Activated naive CD4-positive, alpha-beta T cell treated with anti-CD3 and anti-CD28 coated beads, Interleukin-2, amount 50 U/mL, for 24 hours (primary cell): ENCODE measurements around the gene ECD.
"Not testable (repeated sequence)": the region's sequence is repeated elsewhere in the genome, so short reads cannot be mapped to it uniquely, and the experiment has no call there.

Source experiments
- H3K27ac Mint-ChIP-seq: one replicate; pipeline ENCODE4 v1.8.0; 2021; ENCODE audit warnings: mild to moderate bottlenecking, mixed read lengths
- H3K27me3 Mint-ChIP-seq: one replicate; pipeline ENCODE4 v1.8.0; 2021; ENCODE audit warnings: mixed read lengths
- H3K36me3 Mint-ChIP-seq: one replicate; pipeline ENCODE4 v1.8.0; 2021; ENCODE audit warnings: mixed read lengths
- H3K4me1 Mint-ChIP-seq: one replicate; pipeline ENCODE4 v1.8.0; 2021; ENCODE audit warnings: mixed read lengths
- H3K4me3 Mint-ChIP-seq: one replicate; pipeline ENCODE4 v1.8.0; 2021; ENCODE audit warnings: mild to moderate bottlenecking, mixed read lengths
- H3K9me3 Mint-ChIP-seq: one replicate; pipeline ENCODE4 v1.8.0; 2021; ENCODE audit warnings: mixed read lengths

ECD gene

DNA sequence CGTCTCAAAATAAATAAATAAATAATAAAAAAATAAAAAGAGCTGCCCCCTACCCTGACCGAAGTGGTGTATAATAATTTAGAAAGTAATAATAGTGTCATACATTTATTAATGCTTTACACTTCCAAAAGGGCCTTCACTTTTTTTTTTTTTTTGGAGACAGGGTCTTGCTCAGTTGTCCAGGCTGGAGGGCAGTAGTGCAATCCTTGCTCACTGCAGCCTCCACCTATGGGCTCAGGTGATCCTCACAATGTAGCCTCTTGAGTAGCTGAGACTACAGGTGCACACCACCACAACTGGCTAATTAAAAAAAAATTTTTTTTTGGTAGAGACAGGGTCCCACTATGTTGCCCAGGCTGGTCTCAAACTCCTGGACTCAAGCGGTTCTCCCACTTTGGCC is 1.5 kb upstream of the ECD start:
- Mint-ChIP-seq H3K36me3 (peaks cover 8% of the 10 kb centered on the region), H3K9me3 (no peaks in the 10 kb centered on the region), H3K4me3 (peak overlapping the region; percentile 19), H3K27me3 (no peaks in the 10 kb centered on the region), H3K27ac (no peak overlapping the region), H3K4me1 (peaks cover 36% of the 10 kb centered on the region)

DNA sequence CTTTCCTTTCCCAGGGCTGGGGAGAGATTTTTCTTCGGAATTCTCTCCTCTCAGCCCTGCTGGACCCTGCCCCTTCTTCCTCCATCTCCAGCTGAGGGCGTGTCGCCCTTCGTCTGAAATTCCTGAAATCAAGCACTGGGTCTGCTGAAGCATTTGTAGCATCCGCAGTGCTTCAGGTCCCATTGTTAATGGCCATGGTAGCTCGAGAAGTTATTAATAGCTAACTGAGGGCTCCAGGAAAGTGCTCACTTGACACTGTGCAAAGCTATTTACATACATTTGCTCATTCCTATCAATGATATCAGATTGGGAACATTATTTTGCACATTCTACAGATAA is 626 bp upstream of the ECD start:
- H3K9me3 Mint-ChIP-seq, result no peaks in the 10 kb centered on the region
- peaks cover 42% of the 10 kb centered on the region for H3K4me1 Mint-ChIP-seq
- H3K27ac Mint-ChIP-seq, result peak overlapping the region; percentile 92
- peak overlapping the region; percentile 98 for H3K4me3 Mint-ChIP-seq
- H3K27me3 Mint-ChIP-seq, result no peaks in the 10 kb centered on the region
- H3K36me3 Mint-ChIP-seq, result peaks cover 12% of the 10 kb centered on the region

DNA sequence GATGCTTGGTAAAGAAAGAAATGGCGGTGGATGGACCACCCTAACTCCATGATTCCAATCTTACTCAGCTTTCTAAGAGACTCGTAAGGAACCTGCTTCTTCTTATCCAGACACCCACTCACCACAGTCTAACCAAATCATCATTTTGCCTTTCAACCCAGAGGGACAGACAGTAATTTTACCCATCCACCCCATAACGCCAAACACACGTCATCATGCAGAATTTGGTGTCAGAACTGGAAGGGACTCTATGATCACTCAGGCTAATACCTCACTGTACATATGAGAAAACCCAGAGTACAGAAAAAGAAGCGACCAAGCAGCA is 388 bp downstream of the ECD start:
- no peaks in the 10 kb centered on the region for H3K27me3 Mint-ChIP-seq
- H3K4me1 Mint-ChIP-seq, result peaks cover 51% of the 10 kb centered on the region
- peak overlapping the region; percentile 99 for H3K27ac Mint-ChIP-seq
- no peaks in the 10 kb centered on the region for H3K9me3 Mint-ChIP-seq
- peak overlapping the region; percentile 98 for H3K4me3 Mint-ChIP-seq
- H3K36me3 Mint-ChIP-seq, result peaks cover 12% of the 10 kb centered on the region

- Mint-ChIP-seq H3K27me3 (no peaks in the 10 kb centered on the region), H3K9me3 (no peaks in the 10 kb centered on the region), H3K36me3 (peaks cover 12% of the 10 kb centered on the region), H3K4me1 (peaks cover 55% of the 10 kb centered on the region), H3K27ac (peak overlapping the region; percentile 99), H3K4me3 (peak overlapping the region; percentile 98)
Measured at GRCh38 chr10:73166972-73167371, 836 bp downstream of the ECD start.

GRCh38 chr10:73163096-73163495 is 4.7 kb downstream of the ECD start:
- Mint-ChIP-seq H3K27me3 (no peaks in the 10 kb centered on the region), H3K4me1 (peaks cover 72% of the 10 kb centered on the region), H3K36me3 (peaks cover 17% of the 10 kb centered on the region), H3K27ac (peak overlapping the region; percentile 87), H3K9me3 (no peaks in the 10 kb centered on the region), H3K4me3 (no peak overlapping the region)

DNA sequence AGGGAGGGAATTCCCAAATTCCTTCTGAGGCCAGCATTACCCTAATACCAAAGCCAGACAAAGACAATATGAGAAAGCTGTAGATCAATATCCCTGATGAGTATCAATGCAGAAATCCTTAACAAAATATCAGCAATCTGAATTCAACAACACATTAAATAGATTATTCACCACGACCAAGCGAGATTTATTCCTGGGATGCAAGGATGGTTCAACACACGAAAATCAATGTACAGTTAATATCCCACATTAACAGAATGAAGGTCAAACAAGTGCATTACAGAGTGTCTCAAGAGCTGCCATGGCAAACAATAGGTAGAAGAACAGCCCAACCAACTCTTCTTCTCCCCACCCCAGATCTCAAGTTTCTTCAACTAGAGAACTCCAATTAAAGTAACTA is 6.1 kb downstream of the ECD start:
- peaks cover 59% of the 10 kb centered on the region for H3K4me1 Mint-ChIP-seq
- H3K36me3 Mint-ChIP-seq, result peaks cover 15% of the 10 kb centered on the region
- H3K4me3 Mint-ChIP-seq, result peak overlapping the region; percentile 31
- H3K9me3 Mint-ChIP-seq, result no peaks in the 10 kb centered on the region
- H3K27ac Mint-ChIP-seq, result no peak overlapping the region
- H3K27me3 Mint-ChIP-seq, result no peaks in the 10 kb centered on the region

DNA sequence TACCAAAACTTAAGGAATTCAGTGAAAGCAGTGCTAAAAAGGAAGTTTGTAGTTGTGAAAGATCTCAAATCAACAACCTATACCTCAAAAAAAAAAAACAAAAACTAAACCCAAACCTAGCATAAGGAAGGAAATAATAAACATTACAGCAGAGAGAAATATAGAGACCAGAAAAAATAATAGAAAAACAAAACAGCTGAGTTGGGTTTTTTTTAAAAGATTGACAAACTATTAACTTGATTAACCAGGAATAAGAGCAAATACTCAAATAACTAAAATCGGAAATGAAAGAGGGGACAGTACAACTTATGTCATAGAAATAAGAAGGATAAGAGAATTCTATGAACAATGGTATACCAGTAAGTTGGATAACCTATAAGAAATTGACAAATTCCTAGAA is 6.7 kb downstream of the ECD start:
- Mint-ChIP-seq H3K4me3 (peak overlapping the region; percentile 40), H3K27ac (peak overlapping the region; percentile 80), H3K27me3 (no peaks in the 10 kb centered on the region), H3K4me1 (peaks cover 56% of the 10 kb centered on the region), H3K36me3 (peaks cover 15% of the 10 kb centered on the region), H3K9me3 (no peaks in the 10 kb centered on the region)

DNA sequence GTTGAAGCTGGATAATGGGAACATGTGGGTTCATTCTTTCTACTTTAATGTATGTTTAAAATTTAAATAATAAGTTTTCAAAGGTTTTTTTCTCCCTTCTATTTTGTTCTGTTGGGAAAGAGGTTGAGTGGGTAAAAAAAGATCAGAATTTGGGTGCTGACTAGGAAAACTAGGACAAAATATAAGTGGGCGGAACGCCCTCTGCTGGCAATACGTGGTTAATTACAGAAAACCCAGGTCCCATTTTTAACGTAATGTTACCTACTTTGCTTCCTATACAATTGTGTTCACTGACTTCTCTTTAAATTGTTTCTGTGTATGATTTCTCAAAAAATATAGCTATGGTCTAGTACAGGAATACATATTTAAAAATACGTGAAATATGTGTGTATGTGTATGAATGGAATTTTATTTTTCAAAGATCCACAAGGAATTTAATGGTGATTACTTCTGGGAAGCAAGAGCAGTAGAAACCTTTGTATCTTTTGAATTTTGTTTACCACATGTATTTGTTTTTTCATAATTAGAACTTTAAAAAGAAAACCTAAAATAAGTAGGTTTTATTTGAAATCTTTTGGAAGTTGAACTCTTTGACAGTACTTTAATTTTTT is 8.7 kb downstream of the ECD start:
- H3K9me3 Mint-ChIP-seq, result no peaks in the 10 kb centered on the region
- H3K4me3 Mint-ChIP-seq, result no peak overlapping the region
- peak overlapping the region; percentile 51 for H3K27ac Mint-ChIP-seq
- H3K27me3 Mint-ChIP-seq, result no peaks in the 10 kb centered on the region
- H3K4me1 Mint-ChIP-seq, result peaks cover 45% of the 10 kb centered on the region
- peaks cover 10% of the 10 kb centered on the region for H3K36me3 Mint-ChIP-seq

DNA sequence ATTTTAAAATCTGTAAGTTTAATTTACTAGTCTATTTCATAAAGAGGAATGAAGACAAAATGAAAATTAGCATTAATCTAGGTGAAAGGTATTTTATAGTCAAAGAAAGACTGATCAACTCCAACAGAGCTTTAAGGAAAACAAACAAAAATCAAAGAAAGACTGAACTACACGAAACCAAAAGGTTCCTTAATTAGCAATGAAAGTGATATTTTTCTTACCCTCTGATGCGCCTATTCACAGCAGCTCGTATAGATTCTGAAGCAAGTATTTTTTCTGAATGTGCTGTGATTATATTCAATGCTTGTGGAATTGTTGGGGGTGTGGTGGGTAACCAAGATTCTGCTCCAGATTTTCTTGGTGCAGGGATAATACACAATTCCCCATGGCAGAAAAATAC is 11.8 kb downstream of the ECD start:
- H3K27ac Mint-ChIP-seq, result no peak overlapping the region
- H3K27me3 Mint-ChIP-seq, result no peaks in the 10 kb centered on the region
- H3K36me3 Mint-ChIP-seq, result peaks cover 14% of the 10 kb centered on the region
- peaks cover 17% of the 10 kb centered on the region for H3K4me1 Mint-ChIP-seq
- H3K9me3 Mint-ChIP-seq, result no peaks in the 10 kb centered on the region
- H3K4me3 Mint-ChIP-seq, result no peak overlapping the region

GRCh38 chr10:73152009-73152408 is 15.8 kb downstream of the ECD start:
- H3K4me3 Mint-ChIP-seq, result no peak overlapping the region

GRCh38 chr10:73150633-73151413 is 17.0 kb downstream of the ECD start:
- H3K9me3 Mint-ChIP-seq, H3K4me1 Mint-ChIP-seq, H3K27ac Mint-ChIP-seq, H3K4me3 Mint-ChIP-seq, H3K27me3 Mint-ChIP-seq: not testable (repeated sequence)
- peaks cover 14% of the 10 kb centered on the region for H3K36me3 Mint-ChIP-seq

More at GRCh38 chr10:73152009-73152408, 15.8 kb downstream of the ECD start:
- H3K27me3 Mint-ChIP-seq, result no peaks in the 10 kb centered on the region
- H3K27ac Mint-ChIP-seq, result no peak overlapping the region
- H3K9me3 Mint-ChIP-seq, result no peaks in the 10 kb centered on the region
- peaks cover 8% of the 10 kb centered on the region for H3K4me1 Mint-ChIP-seq
- H3K36me3 Mint-ChIP-seq, result peaks cover 14% of the 10 kb centered on the region

DNA sequence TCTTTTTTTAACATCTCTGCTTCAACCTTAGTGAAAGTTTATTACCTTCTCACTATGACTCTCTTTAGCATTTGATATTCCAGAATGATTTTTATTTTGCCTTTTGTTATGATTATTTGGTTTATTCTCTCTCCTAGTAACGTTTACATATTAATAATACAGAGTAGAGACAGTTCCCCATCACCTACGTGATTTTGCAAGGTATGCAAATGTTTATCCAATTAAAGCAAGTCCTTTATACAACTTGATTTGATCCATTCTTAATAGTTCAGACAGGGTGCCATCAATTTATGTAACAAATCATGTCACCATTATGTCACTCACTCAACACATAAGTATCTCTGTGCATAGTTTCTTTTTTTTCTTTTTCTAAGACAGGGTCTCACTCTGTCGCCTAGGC is 26.2 kb downstream of the ECD start:
- Mint-ChIP-seq H3K27me3 (no peaks in the 10 kb centered on the region), H3K36me3 (peaks cover 20% of the 10 kb centered on the region), H3K9me3 (no peaks in the 10 kb centered on the region), H3K4me1 (no peaks in the 10 kb centered on the region), H3K27ac (no peak overlapping the region), H3K4me3 (no peak overlapping the region)

- H3K27me3 Mint-ChIP-seq, result no peaks in the 10 kb centered on the region
- H3K9me3 Mint-ChIP-seq, result no peaks in the 10 kb centered on the region
- H3K27ac Mint-ChIP-seq, result no peak overlapping the region
- no peaks in the 10 kb centered on the region for H3K4me1 Mint-ChIP-seq
- H3K4me3 Mint-ChIP-seq, result no peak overlapping the region
- H3K36me3 Mint-ChIP-seq, result peaks cover 24% of the 10 kb centered on the region
Measured at GRCh38 chr10:73139251-73139650, 28.6 kb downstream of the ECD start.

GRCh38 chr10:73136627-73137026 is 31.2 kb downstream of the ECD start:
- Mint-ChIP-seq H3K27ac (no peak overlapping the region), H3K4me3 (no peak overlapping the region), H3K27me3 (no peaks in the 10 kb centered on the region), H3K36me3 (peaks cover 18% of the 10 kb centered on the region), H3K9me3 (no peaks in the 10 kb centered on the region), H3K4me1 (no peaks in the 10 kb centered on the region)

DNA sequence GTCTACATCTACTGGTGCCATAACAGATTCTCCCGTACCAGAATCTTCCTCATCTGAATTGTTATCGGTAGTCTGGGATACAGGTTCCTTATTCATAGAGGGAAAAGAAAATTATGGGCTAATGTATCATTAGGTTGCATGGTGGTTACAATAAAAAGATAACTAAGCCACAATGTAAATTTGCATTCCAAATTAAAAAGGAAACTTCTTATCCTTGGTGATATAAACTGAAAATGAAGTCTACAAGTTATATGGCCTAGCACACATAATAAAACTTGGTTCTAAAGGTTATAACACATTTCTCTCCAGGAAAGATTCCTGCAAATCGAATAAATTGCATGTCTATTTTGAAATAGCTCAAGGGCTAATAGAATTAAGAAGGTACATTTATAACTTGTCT is 33.1 kb downstream of the ECD start:
- Mint-ChIP-seq H3K9me3 (no peaks in the 10 kb centered on the region), H3K36me3 (peaks cover 21% of the 10 kb centered on the region), H3K4me1 (no peaks in the 10 kb centered on the region), H3K27ac (no peak overlapping the region), H3K4me3 (no peak overlapping the region), H3K27me3 (no peaks in the 10 kb centered on the region)

DNA sequence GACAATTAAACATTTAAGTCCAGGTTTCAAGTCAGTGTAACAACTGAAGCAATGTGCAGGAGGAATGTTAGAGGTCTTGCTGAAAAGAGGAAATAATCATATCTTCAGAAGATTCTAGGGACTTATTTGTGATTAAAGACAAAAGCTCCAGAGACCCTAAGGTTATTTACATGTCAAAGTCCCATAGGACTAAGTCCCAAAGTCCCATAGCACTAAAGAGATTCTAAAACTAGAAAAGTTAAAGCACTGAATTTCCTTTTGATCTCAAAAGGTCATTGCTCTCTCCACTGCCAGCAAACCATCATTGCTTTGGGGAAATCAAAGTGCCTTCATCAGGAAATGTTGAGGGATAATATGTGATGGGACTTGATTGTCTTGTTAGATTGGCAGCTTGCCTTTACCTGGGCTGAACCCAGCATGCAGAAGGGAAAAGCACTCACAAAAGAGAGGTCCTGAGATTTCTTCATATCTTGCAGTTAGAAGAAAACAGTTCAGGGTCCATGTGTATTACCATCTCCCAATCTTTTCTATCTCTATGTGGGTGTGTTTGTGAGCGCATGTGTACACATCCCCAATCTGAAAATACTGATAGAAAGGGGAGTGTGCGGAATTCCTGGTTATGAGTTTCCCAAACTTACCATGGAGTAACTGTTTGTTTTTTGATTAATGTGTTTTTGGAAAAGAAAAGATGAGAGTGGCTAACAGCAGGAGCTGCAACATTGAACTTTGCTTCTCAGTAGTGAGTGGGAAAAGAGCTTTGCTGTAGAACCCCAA is 35.7 kb downstream of the ECD start:
- Mint-ChIP-seq H3K4me1 (no peaks in the 10 kb centered on the region), H3K27ac (no peak overlapping the region), H3K4me3 (no peak overlapping the region), H3K27me3 (no peaks in the 10 kb centered on the region), H3K9me3 (no peaks in the 10 kb centered on the region), H3K36me3 (peaks cover 18% of the 10 kb centered on the region)
